ENCODE data around the gene CREB3.

Gene CREB3

DNA sequence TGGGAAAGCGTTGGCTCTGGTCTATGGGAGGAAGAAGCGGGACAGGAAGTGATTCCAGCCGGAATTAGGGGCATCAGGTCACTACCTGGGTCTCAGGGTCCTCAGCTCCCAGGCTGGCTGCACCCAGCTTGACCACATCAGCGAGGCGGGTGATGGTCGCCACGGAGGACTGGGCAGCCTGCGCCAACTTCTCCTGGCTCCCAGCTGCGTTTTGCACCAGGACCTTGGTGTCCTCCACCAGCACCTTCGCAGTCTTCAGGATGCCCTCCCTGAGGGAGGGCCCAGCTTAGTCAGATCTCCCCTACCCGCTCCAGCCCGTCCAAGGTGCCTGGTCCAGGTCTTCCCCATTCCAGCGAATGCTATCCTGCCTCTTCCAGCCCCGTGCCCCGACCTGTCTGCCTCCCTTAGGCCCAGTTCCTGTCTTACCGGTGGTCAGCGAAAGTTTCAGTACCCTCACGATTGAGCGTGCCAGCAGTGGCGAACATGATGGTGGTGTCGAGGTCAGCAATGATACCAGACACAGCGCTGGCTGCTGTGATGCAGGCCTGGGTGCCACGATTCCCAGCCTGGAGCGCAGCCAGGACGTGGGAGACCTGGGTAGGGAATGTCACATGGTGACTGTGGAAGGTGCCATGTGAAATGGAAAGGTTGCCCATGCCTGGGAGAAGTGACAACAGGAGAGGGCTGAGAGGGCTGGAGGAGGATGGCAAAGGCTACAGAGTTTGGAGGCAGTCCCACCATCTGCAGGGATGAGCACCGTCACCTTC lies 28.4 kb upstream of the CREB3 start:
- no peak for DNase-seq

DNA sequence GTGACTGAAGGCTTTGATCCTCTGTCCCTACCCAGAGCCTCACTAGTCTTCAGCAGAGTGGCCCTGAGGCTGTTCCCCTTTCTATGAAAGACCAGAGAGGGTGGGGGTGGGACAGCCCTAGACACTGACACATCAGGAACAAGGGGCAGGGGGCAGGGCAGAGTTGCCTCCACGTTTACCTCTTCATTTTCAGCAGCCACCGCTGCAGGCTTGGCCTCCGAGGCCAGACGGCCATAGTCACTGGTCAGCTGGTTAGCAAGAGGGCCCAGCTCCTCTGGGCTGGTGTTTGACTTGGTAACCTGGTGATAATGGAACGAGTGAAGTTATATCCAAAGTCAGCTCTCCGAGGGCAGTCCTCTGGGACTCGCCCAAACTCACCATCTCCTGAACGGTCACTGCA lies 27.1 kb upstream of the CREB3 start:
- DNase-seq, result no peak

DNA sequence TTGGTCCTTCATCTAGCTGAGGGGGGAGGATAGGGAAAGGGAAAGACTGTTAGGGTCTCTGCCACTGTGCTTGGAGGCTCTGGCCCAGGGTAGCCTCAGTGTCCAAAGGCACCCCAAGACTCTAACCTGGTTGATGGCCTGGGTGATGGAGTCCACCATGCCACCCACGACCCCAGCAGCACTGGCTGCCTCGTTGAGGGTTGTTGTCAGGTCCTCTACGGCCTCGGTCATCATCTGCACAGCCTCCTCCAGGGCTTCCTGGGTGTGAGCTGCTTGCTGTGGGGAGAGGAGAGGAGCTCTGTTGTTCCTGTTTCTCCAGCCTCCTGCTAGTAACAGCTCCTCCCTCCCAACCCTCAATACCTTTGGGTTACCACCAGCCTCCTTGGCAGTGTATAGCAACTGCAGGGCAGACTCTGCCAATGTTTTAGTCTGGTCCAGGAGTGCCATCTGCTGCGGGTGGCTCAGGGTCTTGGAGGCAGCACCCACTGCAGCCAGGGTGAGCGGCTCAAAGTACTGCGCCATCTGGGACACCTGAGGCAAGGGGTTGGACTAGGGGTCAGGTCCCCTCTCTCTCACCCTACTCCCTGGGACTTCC lies 26.5 kb upstream of the CREB3 start:
- DNase-seq, result no peak

DNA sequence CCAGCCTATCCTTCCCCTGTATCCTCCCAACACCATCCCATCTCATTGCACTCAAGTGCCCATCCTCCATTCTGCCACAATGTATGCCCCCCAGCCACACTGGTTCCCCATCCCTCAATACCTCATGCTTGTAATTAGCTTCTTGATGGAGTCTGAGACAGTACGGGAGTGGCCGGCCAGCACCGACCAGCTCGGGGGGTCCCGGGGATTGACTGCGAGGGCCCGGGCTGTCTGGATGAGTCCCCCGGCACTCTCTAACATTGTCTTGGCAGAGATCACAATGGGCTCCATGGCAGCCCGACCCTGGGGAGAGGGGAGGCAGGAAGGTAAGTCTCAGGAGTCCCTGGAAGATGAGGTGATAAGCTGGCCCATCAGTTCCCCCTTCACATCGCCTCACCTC lies 25.5 kb upstream of the CREB3 start:
- DNase-seq, result no peak

DNA sequence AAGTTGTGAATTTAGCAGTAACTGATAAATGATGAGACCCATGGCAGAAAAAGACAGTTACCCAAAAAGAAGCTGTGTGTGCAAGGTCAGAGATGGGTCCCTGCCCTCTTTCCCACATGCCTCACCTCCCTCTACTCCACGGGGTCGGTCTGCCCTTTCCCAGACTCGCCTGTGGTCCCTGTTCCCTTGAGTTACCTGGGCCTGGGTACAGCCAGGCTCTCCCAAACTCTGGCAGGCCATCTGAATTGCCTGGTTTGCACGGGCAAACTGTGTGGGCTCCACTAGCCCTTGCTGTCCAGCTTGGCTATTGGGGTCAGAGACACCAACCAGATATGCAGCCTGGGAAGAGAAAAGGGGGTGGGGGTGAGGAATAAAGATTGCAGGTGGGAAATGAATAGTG lies 24.3 kb upstream of the CREB3 start:
- no peak for DNase-seq

DNA sequence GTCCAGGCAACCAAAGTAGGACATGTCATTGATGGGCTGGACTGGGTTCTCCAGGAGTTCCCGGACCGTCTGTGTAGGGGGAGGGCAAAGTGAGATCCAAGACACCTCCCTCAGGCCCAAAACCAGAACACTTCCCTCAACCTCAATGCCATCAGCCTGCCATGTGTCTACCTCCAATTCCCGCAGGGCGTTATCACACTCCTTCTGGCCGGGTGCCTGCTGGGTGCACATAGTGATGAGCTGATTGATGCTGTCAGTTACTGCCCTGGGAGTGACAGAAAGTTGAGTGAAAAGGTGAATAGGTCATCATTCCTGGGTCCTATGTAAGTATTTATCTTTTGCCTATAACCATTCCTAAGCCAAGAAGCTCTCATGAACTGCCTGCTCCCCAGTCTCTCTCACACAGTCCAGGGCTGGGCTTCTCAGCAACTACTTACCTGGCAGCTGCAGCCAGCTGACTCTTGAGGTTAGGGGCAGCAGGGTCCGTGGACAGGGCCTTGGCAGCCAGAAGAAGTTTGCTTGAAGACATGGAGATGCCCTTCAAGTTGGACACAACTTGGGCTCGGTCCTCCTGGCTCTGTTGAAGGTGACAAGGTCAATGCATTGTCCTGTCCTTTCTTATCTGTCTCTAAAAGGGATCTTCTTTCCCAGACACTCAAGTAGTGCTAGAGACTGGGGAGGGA lies 21.5 kb upstream of the CREB3 start:
- DNase-seq, result no peak

DNA sequence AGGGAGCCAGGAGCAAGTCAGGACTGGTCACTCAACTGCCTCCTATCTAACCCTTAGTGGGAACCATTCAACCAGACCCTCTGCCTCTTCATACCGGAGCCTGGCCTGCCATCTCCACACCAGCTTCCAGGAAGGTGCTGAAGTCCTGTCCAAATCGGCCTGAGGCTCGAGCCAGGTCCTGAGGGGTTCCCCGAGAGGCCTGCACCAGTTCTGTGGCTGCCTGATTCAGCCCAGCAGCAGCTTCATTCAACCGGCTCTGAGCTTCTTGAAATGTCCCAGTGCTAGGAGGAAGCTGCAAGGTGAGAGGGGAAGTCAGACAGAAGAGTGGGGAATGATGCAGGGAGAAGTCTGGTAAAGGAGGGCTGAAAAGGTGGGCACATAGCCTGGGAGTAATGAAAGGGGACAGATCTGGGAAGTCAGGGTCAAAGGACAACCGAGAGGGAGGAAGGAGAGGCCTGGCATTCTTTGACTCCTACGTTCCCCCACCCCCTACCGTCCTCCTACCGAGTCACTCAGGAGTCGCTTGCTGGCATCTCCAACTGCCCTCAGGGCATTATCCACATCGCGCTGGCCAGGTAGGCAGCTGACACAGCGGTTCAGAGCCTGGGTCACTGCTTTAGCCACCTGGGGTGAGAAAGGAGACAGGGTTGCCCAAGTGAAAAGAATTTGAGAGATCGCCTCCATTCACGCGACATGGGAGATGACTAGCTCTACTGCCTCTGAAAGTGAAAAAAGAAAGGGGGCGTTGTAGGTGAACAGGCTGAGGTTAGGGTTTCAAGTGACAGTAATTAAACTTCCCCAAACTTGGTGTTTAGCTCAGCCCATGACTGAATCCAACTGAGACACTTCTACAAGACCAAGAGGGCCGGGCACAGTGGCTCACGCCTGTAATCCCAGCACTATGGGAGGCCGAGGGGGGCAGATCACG lies 20.7 kb upstream of the CREB3 start:
- DNase-seq, result no peak

DNA sequence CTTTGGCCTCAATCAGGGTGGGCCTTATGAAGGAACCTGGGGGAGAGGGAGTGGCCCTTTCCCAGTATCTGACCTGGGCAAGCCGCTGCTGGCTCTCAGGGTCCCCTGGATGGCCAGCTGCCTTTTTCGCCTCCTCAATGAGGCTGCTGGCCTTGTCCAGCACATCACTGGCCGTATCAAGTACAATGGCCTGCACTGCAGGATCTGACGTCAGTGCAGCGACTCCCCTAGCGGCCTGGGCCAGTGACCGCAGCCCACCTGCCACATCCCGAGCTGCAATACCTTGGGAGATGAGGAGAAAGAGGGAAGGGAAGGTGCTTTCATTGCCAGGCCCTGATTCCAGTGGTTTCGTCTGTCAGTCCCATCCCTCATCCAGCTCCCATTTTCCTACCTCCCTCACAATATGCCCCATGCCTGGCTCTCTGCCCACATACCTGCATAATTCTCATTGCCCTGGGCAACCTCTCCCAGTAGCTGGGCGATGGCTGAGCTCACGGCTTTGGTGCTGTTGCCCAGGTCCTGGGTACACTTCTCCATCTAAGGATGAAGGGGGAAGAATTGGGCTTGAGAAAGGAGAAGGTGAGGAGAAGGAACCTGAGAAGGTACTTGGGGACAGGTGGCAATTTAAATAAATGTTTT lies 19.6 kb upstream of the CREB3 start:
- DNase-seq, result no peak

DNA sequence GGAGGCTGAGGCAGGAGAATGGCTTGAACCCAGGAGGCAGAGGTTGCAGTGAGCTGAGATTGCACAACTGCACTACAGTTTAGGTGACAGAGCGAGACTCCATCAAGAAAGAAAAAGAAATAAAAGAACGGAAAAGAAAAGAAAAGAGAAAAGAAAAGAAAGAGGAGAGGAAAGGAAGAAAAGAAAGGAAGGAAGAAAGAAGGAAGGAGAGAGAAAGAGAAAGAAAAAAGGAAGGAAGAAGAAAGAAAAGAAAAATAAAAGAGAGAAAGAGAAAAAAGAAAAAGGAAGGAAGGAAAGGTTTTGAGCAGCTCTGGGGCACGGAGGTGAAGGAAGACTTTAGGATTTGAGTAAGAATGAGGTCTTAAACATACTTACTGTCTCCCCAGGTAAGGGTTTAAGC lies 18.9 kb upstream of the CREB3 start:
- DNase-seq, result no peak

DNA sequence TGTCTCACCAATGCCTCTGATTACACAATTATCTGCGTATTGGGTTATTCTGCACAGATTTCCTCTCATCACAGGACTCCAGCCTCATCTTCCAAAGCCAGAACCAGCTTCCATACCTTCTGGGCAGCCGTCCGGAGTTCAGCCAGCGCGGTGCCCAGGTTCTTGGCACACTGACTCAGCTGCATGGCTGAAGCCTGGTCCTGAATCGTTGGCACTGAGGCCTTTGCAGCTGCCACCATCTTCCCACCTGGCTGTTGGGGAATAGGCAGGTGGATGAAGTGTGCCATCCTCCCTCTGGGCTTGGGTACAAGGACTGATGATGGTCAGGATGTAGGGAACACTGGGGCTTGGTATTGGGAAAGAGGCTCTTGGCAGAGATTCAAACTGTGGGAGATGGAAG lies 18.3 kb upstream of the CREB3 start:
- DNase-seq, result no peak

DNA sequence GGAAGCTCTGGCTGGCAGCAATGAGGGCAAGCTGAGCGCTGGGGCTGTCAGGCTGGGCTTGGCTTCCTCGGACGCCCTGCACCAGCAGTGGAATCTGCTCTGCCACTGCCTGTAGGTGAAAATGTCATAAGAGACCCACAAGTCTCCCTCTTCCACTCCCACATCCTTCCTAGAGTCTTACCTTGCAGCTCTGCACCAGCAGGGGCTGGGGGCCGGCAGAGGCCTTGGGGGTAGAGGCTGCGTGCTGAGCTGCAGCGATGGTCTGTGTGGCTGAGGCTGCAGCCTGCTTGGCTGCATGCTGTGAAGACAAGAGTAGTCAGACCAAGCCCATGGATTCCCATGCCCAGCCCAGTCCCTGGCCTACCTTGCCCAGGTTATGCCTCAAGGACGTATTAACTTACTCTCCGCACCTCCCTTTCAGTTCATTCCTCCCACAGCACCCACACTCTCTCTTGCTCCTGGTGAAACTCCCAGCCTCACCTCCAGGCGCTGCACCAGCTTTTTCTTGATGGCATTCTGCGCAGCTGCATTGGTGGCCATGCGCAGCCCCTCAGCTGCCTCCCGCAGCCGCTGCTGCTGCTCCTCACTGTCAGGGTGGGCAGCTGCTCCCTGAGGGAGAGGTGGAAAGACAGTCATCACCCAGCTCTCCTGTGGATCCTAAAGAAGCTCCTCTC lies 17.8 kb upstream of the CREB3 start:
- DNase-seq, result no peak

DNA sequence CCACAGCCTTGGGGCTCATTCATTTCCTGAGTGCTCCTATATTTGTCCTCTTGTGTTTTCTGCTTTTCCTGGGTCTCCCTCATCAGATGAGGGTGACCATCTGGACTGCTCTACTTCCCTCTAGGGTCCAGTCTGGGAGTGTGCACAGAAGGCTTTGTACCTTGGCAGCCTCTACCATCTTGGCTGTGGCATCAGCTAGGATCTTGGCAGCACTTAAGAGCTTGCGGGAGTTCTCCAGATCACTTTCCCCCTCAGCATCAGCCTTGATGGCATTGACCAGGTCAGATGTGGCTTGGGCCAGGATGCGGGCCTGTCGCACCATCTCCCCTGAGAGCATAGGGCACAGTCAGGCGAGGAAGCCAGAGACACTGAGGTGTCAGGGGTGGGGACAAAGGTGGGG lies 16.2 kb upstream of the CREB3 start:
- no peak for DNase-seq

DNA sequence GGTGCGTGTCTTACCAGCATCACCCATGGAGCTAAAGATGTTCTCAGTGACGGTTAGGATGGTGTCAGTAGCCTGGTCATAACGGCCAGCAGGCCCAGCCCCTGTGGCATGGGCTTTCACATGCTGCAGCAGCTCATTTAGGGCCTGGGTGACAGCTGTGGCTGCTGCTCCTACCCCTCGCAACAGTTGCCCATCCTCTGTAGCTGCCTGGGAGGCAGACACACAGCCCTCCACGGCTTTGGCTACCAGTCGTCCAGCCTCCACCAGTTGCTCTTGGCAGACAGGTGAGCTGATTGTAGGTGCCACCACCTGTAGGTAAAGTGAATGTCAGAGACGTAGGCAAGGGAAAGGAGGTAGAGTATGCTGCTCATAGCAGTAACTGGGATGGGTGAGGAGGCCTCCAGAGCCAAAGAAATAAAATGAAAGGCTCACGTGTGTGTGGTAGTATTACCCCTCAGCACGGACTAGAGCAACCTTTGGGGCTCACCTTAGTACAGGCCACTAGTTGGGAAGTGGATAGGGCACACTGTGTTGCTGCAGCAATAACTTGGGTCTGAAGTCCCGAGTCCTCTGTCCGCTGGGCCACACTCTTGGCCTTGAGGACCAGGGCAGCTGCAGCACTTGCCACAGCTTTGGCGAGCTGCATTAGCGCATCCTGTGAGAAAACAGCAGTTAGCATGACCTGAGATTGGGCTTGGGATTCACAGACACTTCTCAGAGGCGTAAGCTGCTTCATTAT lies 15.2 kb upstream of the CREB3 start:
- no peak for DNase-seq

DNA sequence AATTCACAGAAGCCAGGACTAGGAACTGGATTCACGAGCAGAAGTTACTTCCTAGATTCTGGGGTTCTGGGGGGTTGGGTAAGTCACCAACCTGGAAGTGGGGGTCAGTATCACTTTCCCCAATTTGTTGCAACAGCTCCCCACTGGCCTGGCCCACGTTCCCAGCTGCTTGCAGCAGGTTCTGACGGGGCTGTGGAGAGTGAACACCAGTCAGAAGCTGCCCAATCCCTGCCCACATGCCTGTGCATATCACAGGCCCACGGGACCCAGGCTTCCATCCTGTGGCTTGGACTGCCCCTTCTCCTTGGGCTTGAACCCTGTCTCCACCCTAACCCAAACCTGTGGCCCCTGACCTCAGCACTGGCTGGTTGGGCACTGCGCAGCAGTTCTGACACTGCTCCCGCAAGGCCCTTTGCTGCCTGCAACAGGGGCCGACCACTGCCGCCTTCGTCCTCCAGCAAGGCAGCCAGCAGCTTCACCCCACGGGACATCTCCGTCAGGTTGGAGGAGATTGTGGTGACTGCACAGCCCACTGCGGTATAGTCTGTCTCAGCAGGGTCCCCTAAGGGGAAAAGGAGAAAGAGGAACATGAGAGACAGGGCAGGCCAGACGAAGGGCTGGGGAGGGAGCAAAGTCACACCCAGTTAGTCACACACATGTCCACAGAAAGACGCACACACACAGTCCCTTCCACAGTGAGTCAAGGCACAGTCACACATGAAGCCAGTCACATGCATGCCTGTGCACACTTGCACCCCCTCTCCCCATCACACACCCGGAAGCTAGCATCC lies 13.6 kb upstream of the CREB3 start:
- no peak for DNase-seq

DNA sequence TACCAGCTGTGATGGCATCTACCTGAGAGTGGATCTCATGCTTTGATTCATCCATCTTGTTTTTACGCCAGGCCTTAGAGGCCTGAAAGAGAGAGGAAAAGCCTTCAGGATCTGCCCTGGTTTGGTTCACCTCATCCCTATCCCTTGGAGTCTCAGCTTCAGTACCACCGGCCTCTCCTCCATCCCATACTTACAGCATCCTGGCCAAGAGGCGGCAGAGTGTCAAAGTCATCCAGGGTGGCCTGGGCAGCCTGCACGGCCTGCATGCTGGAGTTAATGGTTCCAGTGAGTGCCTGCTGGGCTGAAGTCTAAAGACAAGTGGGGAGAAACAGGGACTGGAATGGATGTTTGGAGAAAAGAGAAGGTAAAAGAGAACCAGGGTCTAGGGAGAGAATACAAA lies 12.9 kb upstream of the CREB3 start:
- no peak for DNase-seq

DNA sequence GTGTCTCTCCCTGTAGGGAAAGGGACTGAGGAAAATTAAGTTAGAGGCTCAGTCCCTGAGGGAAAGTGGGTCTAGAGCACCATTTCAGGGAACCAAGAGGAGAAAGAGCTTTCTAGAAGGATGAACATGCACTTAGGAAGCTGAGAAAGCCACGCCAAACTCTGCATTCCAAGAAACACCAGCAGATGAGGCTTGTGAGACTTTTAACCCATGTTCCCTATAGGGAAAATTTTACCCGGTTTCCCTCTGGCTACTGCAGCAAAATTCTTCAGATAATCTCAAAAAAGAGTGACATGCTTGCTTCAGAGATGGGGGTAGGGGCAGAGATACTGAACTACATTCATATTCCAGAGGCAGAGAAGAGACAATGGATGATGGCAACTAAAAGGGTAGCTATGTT lies 9.0 kb upstream of the CREB3 start:
- DNase-seq, result no peak

DNA sequence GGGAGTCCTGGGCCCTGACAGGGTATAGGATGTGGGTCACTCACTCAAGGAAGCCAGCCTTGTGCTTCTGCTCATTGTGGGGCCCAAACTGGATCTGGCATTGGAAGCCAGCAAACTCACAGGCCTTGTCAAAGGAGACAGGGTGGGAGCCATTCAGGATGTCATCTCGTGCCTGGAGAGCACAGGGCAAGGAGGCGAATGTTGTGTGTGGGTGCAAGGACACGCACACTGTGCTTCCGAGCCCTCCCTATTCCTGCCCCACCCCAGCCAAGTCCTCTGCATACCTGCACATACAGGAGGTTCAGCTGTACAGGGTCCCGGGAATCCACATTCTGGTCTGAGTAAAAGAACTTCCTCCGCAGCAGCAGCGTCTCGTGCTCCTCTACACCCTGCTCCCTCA lies 8.6 kb upstream of the CREB3 start:
- no peak for DNase-seq

DNA sequence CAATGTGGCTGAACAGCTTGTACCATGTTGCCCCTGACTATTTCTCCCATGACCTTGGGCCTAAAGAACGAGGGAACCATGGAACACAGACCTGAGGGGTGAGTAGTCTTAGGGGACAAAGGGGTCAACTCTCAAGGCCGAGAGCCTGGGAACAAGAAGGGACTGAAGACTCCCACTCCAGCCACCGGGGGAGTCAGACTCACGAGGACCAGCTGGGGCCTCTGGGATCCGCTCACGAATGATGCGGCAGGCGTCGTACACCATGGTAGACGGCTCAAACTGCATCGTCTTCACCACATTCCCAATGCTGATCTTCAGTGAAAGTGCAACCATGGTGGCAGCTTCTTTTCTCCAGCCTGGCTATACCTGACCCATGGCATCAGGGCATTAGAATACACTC lies 7.1 kb upstream of the CREB3 start:
- DNase-seq, result no peak

DNA sequence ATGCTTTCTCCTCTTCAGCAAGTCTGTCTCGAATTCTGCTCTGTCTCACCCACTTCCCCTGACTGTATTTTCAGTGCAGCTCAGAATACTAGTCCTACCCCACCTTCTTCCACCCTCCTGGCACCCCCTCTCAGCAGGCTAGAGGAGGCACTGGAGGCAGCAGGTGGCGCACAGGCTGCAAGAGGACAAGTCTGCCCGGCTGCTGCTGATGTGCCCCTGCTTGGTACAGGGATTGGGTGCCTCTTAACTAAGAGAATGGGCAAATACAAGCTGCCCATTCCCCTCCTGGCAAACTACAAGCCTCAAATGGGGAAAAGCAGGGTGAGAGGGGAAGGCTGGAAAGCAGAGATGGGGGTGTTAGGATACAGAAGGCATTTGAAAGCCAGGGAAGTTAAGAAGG lies 5.5 kb upstream of the CREB3 start:
- no peak for DNase-seq

DNA sequence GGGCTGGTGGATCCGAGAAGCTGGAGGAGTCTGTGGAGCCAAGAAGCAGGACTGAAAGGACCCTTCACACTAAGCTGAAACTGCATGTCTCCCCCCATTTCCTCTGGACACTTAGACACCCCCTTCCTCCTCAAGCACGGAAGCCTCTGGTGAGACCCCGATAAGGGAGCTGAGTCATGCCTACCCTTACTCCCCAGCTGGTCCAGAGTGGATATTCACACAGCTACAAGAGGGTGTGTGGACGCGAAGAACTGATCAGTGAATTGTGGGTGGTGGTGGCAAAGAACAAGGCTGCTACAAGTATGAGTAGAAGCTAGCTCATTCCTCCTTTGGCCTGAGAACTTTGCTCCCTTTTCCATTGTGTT lies 4.8 kb upstream of the CREB3 start:
- DNase-seq, result no peak

Data from NCI-H526 treated with DMSO at 0.1 percent for 48 hours (cell line).